Measurements from ENCODE around the gene MRPL23. TPM values are rescaled to one million over a fixed set of nuclear protein-coding genes. Genes with fewer than 3 reads are reported as not detected.

Gene MRPL23
- total and polyA plus RNA-seq, 2 of the 8 experiments (the other 6 are each of a cell fraction or from before 2014, with no cell fraction given): 86.4 to 244 TPM

- H2BK120ac ChIP-seq (replicated peaks; ENCODE audit: low read depth, low read length): no peak overlapping the region
- H4K20me1 ChIP-seq (replicated peaks in 1 of 2; ENCODE audit: control insufficient read depth in 1 of 2, insufficient read depth in 2 of 2, low read length in 2 of 2): no peaks in the 10 kb centered on the region
- no peak overlapping the region for H3K56ac ChIP-seq (replicated peaks; ENCODE audit: insufficient read length, low read depth, low read length)
- H3K23me2 ChIP-seq (ENCODE audit: low read depth, low read length): no peaks in the 10 kb centered on the region
- no peaks in the 10 kb centered on the region for H3K9me3 ChIP-seq (ENCODE audit: insufficient read depth in 2 of 2, low read depth in 1 of 2, low read length in 1 of 2)
- no peak overlapping the region for H2BK20ac ChIP-seq (ENCODE audit: low read length)
- H3K4me1 ChIP-seq (replicated peaks in 1 of 4; ENCODE audit: control insufficient read depth in 3 of 4, insufficient read depth in 4 of 4, low read length in 3 of 4): no peaks in the 10 kb centered on the region
- no peak overlapping the region for H4K91ac ChIP-seq (replicated peaks; ENCODE audit: insufficient read length, low read length)
- no peak overlapping the region for H4K5ac ChIP-seq (ENCODE audit: insufficient read length, low read depth, low read length)
- H3K9ac ChIP-seq (replicated peaks in 1 of 4; ENCODE audit: extremely low read depth in 1 of 4, low read depth in 3 of 4, low read length in 3 of 4): no peak overlapping the region
- no peak overlapping the region for H2AFZ ChIP-seq (ENCODE audit: low read length)
- H3K79me2 ChIP-seq (ENCODE audit: control insufficient read depth in 1 of 2, insufficient read depth in 2 of 2, low read length in 2 of 2): no peaks in the 10 kb centered on the region
- no peak overlapping the region for H3K4me2 ChIP-seq (ENCODE audit: insufficient read depth in 1 of 2, low read depth in 2 of 2, low read length in 2 of 2)
- no peaks in the 10 kb centered on the region for H3K36me3 ChIP-seq (ENCODE audit: control insufficient read depth in 2 of 4, insufficient read depth in 4 of 4, low read length in 3 of 4)
- H3K23ac ChIP-seq (ENCODE audit: insufficient read length): no peak overlapping the region
- no peak overlapping the region for H3K4me3 ChIP-seq (ENCODE audit: extremely low read depth in 1 of 4, insufficient read depth in 2 of 4, low read depth in 3 of 4, low read length in 4 of 4)
- H2BK12ac ChIP-seq (ENCODE audit: low read depth, low read length): no peak overlapping the region
- CTCF ChIA-PET (ENCODE audit: partially characterized antibody): interaction anchor here (0.7 to 4.8 kb wide), 5 partner anchors 24 to 287 kb away, joined by 3 to 30 read pairs (median 4); no protein-coding TSS in a partner anchor
- H2AK5ac ChIP-seq (ENCODE audit: low read depth, low read length): no peak overlapping the region
- POLR2A ChIA-PET (ENCODE audit: partially characterized antibody): interaction anchor here (0.7 to 1.2 kb wide), 3 partner anchors 9 to 135 kb away, joined by 3 to 6 read pairs (median 3); no protein-coding TSS in a partner anchor
- no peak overlapping the region for H2BK5ac ChIP-seq (ENCODE audit: low read depth, low read length)
- no peak overlapping the region for H3K18ac ChIP-seq (ENCODE audit: extremely low read depth, low read length)
- H3K4ac ChIP-seq (replicated peaks; ENCODE audit: insufficient read length, low read depth, low read length): no peak overlapping the region
- TF ChIP-seq BACH1 (IDR thresholded peaks at IDR 0.05; ENCODE audit: low read length) (no peak), FOSL1 (IDR thresholded peaks at IDR 0.05; ENCODE audit: insufficient read depth, low read depth, low read length) (no peak), RNF2 (IDR thresholded peaks at IDR 0.05; ENCODE audit: borderline replicate concordance, low read depth, low read length, missing control alignments, poor library complexity, severe bottlenecking) (no peak), ATF2 (IDR thresholded peaks at IDR 0.05; ENCODE audit: low read length) (no peak), EZH2 (IDR thresholded peaks at IDR 0.05; ENCODE audit: low read depth, low read length, severe bottlenecking) (no peak), ASH2L (IDR thresholded peaks at IDR 0.05; ENCODE audit: low read length) (no peak), E2F6 (IDR thresholded peaks at IDR 0.05) (no peak)
- no peak overlapping the region for H4K8ac ChIP-seq (ENCODE audit: extremely low read depth, insufficient read depth, low read length)
- H3K14ac ChIP-seq (ENCODE audit: insufficient read length): no peak overlapping the region
- no CpG with 5 or more reads among the region's 13 CpGs for WGBS, 2 experiments (ENCODE audit: extremely low coverage in 1 of 2, insufficient coverage in 1 of 2, insufficient read length in 1 of 2, insufficient replicate concordance in 2 of 2, low coverage in 1 of 2, low lambda C conversion rate in 2 of 2, missing lambda C conversion rate in 1 of 2)
- H3K27ac ChIP-seq (ENCODE audit: low read depth, low read length): no peak overlapping the region
- peak; percentile 68 for FAIRE-seq
- H3K27me3 ChIP-seq (replicated peaks in 1 of 4; ENCODE audit: control insufficient read depth in 3 of 4, extremely low read depth in 1 of 4, insufficient read depth in 3 of 4, low read length in 3 of 4): no peaks in the 10 kb centered on the region
- DNase-seq (ENCODE audit: low read depth in 1 of 2, low spot score in 2 of 2): no peak
- no peaks in the 10 kb centered on the region for H3K79me1 ChIP-seq (ENCODE audit: low read depth, low read length)
- H2BK15ac ChIP-seq (ENCODE audit: low read length): no peak overlapping the region
Observed at GRCh38 chr11:2004466-2004865, 57.3 kb downstream of the MRPL23 start.

Data from H1 (cell line).